ENCODE data around the gene HRH1.
"Not testable (repeated sequence)": the region's sequence is repeated elsewhere in the genome, so short reads cannot be mapped to it uniquely, and the experiment has no call there.

The HRH1 gene

DNA sequence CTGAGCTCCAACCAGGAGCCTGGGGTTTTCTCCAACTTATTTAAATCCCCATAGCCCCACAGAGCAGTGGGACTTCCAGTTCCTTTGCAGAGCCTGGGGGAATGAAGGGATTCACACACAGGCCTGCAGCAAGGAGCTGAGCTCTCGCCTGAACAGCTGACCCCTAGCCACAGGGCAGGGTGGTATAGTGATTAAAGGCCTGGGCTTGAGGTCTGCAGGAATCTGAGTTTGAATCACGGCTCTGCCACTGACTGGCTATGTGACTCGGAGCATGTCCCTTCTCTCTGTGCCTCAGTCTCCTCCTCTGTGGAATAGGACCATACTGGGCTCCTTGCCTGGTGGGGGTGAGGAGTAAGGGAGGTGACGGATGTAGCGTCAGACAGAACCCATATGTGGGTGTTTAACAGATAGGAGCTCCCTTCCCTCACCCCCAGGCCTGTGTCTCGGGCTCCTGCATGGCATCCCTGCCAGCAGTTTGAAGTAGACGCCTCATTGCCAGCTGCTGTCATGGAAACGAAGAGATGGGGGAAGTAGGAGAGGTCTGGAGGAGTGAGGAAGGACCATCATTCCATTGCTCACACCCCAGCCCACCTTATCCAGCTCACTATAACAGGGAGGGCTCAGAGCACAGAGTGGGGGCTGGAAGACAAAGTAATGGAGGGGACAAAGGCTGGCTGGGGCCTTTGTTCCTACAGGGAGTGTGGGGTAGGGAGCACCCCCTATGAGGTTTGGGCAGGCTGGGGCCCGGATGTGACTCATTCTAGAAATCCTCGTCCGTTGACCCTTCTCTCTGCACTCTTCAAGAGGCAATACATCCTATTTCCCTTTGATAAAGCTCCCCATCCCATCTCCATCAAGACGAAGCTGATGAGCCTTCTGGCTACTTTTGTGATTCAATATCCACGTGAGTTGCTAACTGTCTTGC lies 14.8 kb downstream of the HRH1 start:
- FAIRE-seq (peak; percentile 78), DNase-seq (ENCODE audit: insufficient read length, low spot score) (no peak)

DNA sequence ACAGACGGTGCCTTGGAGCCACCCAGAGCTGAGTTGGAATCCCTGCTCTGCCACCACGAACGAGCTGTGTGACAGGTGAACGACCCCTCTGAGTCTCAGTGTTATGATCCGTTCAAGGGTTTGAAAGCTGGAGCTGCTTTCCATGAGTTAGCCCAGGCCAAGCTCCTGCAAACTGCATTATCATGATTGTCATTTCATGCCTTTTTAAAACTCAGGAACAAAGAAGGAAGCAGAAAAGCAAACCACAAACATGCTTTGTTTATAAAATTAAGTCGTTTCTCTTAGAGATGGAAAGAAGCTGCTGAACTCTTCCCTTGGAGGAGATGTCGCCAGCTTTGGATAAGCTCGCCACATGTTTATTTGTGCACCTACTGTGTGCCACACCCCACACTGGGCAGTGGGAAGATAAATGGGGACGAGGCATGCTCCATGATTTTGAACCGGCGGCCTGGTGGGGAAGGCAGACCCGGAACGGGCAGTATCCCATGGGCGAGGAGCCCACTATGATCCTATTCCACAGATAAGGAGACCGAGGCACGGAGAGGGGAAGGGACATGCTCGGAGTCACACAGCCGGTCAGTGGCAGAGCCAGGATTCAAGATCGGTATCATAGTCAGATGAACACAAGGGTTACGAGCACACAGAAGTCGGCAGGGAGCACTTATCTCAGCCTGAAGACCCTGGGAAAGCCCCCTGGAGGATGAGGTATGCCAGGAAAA lies 15.9 kb downstream of the HRH1 start:
- FAIRE-seq (no peak), DNase-seq (ENCODE audit: insufficient read length, low spot score) (no peak)

DNA sequence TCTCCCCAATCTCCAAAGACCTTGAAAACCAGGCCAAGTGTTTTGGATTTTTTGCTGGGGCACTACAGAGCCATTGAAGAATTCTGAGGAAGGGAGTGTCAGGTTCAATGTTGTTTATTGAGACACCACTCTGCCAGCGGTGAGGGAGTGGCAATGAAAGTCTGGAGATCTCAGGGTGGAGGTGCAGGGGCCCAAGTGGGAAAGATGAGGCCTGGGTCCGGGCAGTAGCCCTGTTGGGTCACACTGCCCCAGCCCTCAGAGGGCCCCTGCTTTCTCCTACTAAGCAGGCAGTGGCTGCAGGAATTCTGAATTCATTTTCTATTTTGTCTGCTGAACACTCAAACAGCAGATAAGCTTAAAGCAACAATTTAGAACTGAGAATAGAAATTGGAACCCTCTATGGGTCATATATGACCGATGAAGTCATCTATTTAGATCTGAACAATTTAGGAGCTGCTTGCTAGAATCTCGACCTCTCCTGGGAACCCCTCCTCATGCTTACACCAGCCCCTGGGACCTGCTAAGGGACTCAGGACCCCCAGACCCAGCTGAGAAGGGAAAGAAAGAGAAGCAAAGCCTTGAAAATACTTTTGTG lies 17.9 kb downstream of the HRH1 start:
- FAIRE-seq (no peak), DNase-seq (ENCODE audit: insufficient read length, low spot score) (no peak)

DNA sequence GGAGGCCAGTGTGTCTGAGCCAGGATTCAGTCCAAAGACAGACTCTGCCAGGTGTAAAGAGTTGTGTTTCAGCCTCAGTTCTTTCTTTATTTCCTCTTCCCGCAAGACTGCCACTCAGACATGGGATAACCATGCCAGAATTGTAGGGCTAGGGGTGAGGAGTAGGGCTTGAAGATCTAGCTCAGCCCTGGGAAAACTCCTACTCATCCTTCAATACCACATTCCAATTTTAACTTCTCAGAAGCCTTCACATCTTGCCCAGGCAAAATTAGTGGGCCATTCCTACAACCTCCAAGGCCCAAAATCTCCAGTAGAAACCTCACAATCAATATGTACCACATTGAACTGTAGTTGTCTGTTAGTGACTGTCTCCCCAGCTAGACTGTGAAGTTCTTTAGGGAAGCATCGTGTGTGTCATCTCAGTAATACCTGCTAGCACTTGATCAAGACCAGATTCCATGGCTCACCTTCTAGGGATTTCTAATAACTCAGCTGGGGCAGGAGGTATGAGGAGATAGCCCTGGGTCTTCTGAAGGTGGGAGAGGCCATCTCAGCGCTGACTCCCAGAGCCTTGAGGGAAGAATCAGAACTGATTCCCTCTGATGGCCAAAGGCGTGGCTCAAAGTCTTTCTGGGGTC lies 19.7 kb downstream of the HRH1 start:
- FAIRE-seq, result no peak
- no peak for DNase-seq (ENCODE audit: insufficient read length, low spot score)

DNA sequence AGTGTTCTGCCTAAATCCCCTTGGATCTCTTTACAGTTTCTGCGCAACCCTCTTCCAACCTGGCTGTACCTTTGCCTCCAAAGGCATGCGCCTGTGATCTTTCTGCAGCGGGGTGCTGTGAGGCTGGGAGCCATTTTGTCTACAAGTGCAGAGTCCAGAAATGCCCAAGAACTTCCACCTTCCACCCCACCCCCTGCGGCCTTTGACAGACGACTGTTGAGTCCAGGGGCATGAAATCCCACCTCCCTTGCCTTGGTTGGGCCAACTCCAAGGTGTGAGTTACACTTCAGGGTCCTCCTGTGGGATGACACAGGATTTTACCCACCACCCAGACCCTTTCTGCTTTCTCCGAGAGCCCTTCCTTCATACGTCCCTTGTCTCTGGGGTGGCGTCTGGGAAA lies 24.1 kb downstream of the HRH1 start:
- FAIRE-seq, result no peak
- no peak for DNase-seq (ENCODE audit: insufficient read length, low spot score)

DNA sequence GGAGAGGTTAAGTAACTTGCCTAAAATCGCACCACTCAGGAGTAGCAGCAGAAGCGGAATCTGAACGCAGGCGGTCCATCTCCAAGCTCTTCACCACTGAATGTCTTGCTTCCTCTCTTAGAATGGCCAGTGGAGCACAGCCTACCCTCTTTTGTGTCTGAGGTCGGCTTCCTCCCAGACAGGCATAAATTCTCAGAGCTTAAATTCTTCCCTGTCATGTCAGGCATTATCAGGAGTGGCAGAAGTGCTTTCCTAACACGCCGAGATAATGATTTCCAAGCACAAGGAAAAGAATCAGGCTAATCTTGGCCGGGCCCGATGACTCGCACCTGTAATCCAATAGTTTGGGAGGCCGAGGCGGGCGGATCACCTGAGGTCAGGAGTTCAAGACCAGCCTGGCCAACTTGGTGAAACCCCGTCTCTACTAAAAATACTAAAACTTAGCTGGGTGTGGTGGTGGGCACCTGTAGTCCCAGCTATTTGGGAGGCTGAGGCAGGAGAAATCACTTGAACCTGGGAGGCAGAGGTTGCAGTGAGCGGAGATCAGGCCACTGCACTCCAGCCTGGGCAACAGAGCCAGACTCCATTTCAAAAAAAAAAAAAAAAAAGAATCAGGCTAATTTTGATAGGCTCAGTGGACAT lies 30.2 kb downstream of the HRH1 start:
- not testable (repeated sequence) for FAIRE-seq
- DNase-seq (ENCODE audit: insufficient read length, low spot score), result peak; percentile 48

DNA sequence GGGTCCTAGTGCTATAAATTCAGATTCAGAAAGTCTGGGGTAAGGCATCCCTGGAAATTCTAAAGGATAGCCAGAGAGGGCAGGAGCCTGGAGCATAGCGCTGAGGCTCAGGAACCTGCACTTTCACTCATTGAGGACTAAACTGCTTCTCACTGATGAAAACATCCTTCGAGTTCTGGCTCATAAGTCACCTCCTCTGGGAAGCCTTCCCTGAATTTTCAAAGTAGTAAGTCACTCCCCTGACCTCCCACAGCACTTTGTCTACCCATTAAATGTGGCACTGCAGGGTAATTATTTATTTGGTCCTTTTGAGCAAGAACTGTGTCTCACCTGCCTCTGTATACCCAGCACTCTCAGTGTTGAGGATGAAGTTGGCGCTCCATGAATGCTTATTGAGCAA lies 30.9 kb downstream of the HRH1 start:
- DNase-seq (ENCODE audit: insufficient read length, low spot score) (no peak), FAIRE-seq (no peak)

DNA sequence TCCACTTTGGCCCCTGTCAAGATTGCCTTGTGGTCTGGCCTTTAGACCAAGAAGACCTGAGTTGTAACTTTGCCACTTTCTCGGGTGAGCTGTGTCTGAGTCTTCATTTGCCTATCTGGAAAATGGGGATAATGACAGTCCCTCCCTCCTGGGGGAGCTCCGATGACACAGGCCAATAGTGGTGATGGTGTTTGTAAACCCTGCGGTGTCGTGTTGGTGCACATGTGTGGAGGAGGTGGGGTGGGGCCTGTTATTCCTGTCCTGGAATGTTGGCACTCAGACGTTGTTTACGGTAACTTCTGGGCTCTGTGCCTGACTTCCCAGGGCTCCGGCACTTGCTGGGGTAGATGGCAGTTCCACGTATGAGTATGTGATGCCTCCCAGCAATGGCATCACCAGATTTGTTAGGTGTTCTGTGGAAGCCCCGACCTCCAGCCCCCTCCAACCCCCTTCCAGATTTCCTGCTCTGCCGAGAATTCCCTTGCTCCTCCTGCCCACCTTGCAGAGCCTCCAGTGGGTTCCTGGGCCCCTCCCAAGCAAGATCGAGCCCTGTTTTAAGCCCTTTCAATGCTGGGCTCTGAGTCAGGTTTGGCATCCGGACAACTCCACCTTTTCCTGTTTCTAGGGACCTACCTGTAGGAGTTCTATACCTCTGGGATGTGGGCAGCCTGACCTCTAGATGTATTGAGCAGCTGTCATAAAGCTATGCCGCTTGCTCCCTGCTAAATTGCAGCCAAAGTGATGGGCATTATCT lies 31.4 kb downstream of the HRH1 start:
- FAIRE-seq (peak; percentile 72), DNase-seq (ENCODE audit: insufficient read length, low spot score) (peak; percentile 84)

DNA sequence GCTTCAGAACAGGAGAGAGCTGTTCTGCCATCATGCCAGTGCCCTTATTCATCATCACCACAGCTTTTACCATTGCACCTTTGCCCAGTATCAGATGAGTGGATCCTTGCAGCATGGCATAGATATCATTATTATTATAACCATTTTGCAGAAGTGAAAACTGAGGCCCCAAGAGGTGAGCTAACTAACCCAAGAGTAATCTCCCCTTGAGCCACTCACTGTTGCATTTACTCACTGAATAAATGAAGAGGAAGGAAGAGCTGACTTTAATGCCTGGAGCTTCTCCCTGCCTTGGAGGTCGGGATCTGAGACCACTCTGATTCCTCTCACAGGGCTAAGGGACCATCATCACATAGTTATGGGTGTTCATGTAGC lies 32.0 kb downstream of the HRH1 start:
- FAIRE-seq, result no peak
- no peak for DNase-seq (ENCODE audit: insufficient read length, low spot score)

DNA sequence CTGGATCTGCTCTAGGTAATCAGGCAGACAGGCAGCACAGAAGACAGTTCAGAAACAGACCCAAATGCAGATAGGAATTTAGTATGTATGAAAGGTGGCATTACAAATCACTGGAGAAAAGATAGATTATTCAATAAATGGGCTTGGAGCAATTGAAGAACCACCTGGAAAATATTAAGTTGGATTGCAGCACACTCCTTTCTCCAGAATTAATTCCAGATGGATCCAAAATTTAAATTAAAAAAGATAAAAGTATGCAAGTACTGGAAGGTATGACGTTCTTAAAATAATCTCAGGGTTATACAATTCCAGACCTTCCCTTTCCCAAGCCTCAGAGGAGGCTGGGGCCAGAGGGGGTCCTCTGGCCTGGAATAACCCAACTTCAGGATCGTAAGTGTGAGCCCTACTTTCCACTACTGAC lies 32.5 kb downstream of the HRH1 start:
- FAIRE-seq, result no peak
- DNase-seq (ENCODE audit: insufficient read length, low spot score), result no peak

DNA sequence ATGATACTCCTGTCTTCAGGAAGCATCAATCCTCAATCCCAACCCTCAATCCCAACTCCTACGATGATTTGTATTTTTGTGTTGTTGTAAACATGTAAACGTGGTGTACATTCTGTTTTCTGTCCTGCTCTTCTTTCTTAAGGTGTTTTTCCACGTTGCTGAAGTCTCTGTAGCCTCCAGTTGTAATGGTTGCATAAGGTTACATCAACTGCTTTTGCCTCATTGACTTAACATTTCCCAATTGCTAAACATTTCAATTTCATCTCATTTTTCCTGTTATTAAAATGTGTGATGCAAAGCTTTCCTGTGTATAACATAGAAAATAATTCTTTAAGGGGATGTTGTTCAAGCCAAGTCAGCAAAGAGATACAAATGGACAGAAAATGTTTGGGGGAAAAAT lies 33.4 kb downstream of the HRH1 start:
- FAIRE-seq (no peak), DNase-seq (ENCODE audit: insufficient read length, low spot score) (no peak)

DNA sequence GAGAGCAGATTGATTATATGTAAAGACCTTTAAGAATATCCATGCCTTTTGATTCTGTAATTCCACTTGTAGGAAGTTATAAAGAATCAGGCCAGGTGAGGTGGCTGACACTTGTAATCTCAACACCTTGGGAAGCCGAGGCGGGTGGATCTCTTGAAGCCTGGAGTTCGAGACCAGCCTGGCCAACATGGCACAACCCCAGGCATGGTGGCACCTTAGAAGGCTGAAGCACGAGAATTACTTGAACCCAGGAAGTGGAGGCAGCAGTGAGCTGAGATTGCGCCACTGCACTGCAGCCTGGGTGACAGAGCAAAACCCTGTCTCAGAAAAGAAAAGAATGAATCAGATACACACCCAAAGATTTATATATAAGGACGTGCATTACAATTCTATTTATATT lies 33.9 kb downstream of the HRH1 start:
- DNase-seq (ENCODE audit: insufficient read length, low spot score), result no peak
- no peak for FAIRE-seq

DNA sequence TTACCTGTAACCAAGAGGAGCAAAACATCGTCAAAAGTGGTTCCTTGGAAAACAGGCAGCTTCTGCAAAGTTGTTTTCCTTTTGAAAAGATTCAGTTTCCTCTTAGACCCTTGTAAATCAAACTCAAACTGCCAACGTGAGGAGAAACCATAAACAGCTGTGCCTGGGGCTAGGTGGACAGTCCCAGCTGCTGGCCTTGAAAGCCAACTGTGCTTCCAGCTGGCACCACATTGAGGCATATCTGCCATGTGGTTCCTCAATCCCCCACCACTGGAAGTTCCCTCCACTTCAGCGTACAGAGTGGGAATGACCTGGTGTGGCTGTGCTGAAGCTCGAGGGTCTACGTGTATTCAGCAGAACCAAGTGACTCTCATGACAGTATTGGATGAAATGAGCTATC lies 40.9 kb downstream of the HRH1 start:
- FAIRE-seq (peak; percentile 33), DNase-seq (ENCODE audit: insufficient read length, low spot score) (no peak)

DNA sequence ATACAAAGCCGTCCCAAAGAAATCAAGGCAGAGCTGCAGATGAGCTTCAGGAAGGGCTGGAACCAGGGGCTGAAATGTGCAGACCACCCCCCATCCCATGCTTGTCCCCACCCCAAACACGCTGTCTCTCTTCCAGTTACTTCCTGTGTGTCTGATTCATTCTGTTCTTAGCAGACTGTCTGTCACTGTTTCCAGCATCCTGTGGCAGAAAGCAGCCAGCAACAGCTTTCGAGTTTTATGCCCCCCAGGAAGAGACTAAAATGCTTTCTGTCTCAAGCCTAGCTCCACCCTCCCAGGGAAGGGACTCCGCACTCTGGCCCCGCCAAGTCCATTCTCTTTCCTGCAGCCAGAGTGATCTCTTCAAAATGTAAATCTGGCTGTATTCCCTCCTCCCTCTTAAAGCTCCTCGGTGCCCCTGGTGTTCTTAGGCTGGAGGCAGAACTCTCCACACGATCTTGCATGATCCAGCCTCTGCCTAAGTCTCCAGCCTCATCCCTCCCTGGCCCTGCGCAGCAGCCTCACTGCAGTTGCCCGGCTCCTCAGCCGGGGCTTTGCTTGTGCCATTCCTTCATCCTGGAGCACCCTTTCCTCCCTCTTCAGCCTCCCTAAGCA lies 41.5 kb downstream of the HRH1 start:
- DNase-seq (ENCODE audit: insufficient read length, low spot score) (peak; percentile 47), FAIRE-seq (no peak)

DNA sequence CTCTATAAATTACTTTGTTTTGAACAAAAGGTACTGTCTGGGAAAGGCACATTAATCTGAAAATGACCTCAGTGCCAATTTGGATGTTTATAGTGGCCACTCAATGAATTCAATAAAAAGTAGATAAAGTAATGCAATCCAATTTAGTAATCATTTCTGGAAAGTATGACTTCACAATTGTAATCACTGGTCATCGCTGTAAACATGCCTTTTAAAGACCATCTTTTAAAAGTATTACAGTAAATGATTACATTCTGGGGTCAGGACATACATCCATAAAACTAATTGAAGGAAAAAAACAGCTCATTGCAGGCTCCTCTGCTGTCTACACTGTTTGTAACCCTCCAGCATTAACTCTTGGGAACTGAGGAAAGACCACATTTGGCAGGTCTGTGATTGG lies 43.2 kb downstream of the HRH1 start:
- FAIRE-seq (no peak), DNase-seq (ENCODE audit: insufficient read length, low spot score) (no peak)

DNA sequence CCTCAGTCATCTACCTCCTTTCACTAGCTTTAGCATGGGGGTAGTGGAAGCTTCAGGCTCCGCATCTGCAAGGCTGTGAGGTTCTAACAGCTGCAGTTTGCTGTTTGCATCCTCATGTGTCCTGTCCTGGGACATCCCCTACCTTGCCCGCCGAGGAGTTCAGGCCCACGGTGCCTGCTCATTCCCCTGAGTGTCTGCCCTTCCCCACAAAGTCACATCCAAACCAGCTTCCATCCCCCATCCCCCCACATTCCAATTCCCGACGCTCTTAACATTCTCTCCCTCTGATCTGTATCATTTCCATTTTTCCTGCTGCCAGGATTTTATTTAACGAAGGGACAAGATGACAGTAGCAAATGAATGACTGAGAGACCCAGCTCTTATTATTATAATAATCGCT lies 43.8 kb downstream of the HRH1 start:
- no peak for FAIRE-seq
- no peak for DNase-seq (ENCODE audit: insufficient read length, low spot score)

DNA sequence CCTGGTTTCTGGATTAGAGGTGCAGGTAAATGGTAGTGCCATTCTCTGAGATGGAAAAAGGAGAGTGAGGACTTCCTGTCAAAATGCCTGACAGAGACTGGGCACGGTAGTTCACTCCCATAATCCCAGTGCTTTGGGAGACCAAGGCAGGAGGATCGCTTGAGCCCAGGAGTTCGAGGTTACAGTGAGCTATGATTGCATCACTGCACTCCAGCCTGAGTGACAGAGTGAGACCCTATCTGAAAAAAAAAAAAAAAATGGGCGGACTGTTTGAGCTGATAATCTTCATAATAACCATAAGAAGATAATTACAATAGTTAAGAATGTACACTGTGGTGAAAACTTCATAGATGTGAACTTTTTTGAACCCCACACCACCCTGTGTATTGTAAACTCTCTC lies 44.2 kb downstream of the HRH1 start:
- no peak for FAIRE-seq
- no peak for DNase-seq (ENCODE audit: insufficient read length, low spot score)

DNA sequence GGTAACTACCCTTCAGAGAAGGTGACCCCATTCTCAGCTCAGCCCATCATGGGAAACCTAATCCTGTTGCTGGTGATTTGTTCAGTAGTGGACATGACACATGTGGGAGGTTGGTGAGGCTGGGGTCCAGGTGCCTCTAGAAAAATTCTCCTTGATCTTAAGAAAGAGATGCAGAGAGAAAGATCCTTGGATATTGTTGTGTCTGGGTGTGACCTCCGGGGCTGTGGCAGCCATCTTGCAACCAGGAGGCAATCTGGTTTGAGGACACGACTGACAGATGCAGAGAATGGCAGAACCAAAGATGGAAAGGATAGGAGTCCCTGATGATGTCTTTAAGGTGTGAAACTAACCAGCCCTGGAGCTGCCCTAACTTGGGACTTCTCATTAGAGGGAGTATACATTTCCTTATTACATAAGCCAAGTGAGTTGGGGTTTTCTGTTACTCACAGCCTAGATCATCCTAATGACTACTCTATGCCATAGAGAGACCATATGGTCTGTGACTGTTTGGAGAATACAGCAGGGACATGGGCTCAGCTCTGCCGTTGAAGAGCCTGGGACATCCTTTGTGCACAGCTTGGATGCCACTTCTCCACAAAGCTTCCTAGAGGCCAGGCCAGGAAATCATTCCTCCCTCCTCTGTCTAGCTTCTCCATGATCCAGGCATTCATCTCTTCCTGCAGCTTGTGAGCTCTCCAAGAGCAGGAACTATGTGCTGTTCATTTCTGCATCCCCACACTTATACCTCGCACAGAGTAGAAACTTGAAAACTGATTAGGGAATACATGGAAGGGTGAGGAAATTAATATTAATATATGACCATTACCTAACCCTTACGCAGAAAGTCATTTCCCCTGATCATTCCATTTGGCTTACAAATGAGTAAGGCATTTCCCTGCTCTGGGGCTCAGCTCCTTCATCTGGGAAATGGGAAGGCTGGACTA lies 45.9 kb downstream of the HRH1 start:
- FAIRE-seq, result no peak
- DNase-seq (ENCODE audit: insufficient read length, low spot score), result no peak
